Smooth muscle cell (in vitro differentiated cells): Measurements from ENCODE around the gene ITPR2. TPM values are rescaled to one million over a fixed set of nuclear protein-coding genes. Genes with fewer than 3 reads are reported as not detected.

Experiments used
- DNase-seq: peaks from one replicate; lab custom pipeline; 2025; ENCODE audit not compliant: unreplicated experiment; lab: John Stamatoyannopoulos, UW
- H2AFZ ChIP-seq: fragments of 200-600 bp; sonication (generic); 2 replicates; pipeline ENCODE4 v1.6.0; 2016; ENCODE audit warnings: antibody characterized with exemption, low read depth, mild to moderate bottlenecking
- H3F3A ChIP-seq: fragments of 200-600 bp; sonication (generic); 2 replicates; pipeline ENCODE4 v1.6.0; 2017; ENCODE audit warnings: antibody characterized with exemption, low read depth
- H3K27ac ChIP-seq: fragments of 200-600 bp; sonication (generic); 2 replicates; pipeline ENCODE4 v1.5.1; 2016; ENCODE audit warnings: low read depth, mild to moderate bottlenecking
- H3K27me3 ChIP-seq: fragments of 200-600 bp; sonication (generic); 2 replicates; pipeline ENCODE4 v1.6.1; 2016; ENCODE audit warnings: low read depth, mild to moderate bottlenecking
- H3K36me3 ChIP-seq: fragments of 200-600 bp; sonication (generic); 2 replicates; pipeline ENCODE4 v1.5.1; 2016; ENCODE audit warnings: low read depth
- H3K4me1 ChIP-seq: fragments of 200-600 bp; sonication (generic); 2 replicates; pipeline ENCODE4 v1.5.1; 2016; ENCODE audit warnings: low read depth
- H3K4me2 ChIP-seq: fragments of 200-600 bp; sonication (generic); 2 replicates; pipeline ENCODE4 v1.6.0; 2016; ENCODE audit warnings: mild to moderate bottlenecking
- H3K4me3 ChIP-seq: fragments of 200-600 bp; sonication (generic); 2 replicates; pipeline ENCODE4 v1.5.1; 2016; ENCODE audit warnings: mild to moderate bottlenecking
- H3K79me2 ChIP-seq: fragments of 200-600 bp; sonication (generic); 2 replicates; pipeline ENCODE4 v1.6.0; 2016; ENCODE audit warnings: low read depth, mild to moderate bottlenecking
- H3K9ac ChIP-seq: fragments of 200-600 bp; sonication (generic); 2 replicates; pipeline ENCODE4 v1.6.0; 2016; ENCODE audit warnings: low read depth
- H3K9me3 ChIP-seq: fragments of 200-600 bp; sonication (generic); replicated peaks from 2 replicates; pipeline ENCODE4 v1.5.1; 2016; ENCODE audit warnings: low read depth
- H4K20me1 ChIP-seq: fragments of 200-600 bp; sonication (generic); 2 replicates; pipeline ENCODE4 v1.6.0; 2016; ENCODE audit warnings: low read depth
- CTCF ChIP-seq: fragments of 200-600 bp; sonication (generic); IDR thresholded peaks from 2 replicates; pipeline ENCODE4 v1.5.1; 2017; ENCODE audit warnings: borderline replicate concordance, mild to moderate bottlenecking, antibody characterized with exemption; ENCODE audit not compliant: insufficient read depth, poor library complexity, severe bottlenecking
- WGBS: methylation state at CpG from one replicate; pipeline ENCODE4 v1.1.7; 2016; ENCODE audit warnings: low lambda C conversion rate; 5-methylcytosine and 5-hydroxymethylcytosine counted together
- polyA plus RNA-seq: library from polyadenylated mRNA; unstranded; fragments of >200 nt; fragmentation: Nextera tagmentation; extraction: Ambion mirVana; gene quantifications from 2 replicates; pipeline ENCODE4 v1.2.1, GENCODE V29; 2016
- total RNA-seq: library from RNA; depleted of rRNA; stranded (reverse); fragments of >200 nt; gene quantifications from 2 replicates; pipeline ENCODE4 v1.2.3, GENCODE V29; 2014

ITPR2 gene
- total and polyA plus RNA-seq, 2 experiments from 2014 or later, result 6.8 to 17.4 TPM

- Histone ChIP-seq H3K27ac (no peak overlapping the region), H3K9ac (no peak overlapping the region), H3K4me2 (no peak overlapping the region), H2AFZ (no peak overlapping the region), H3K4me3 (no peak overlapping the region), H3K79me2 (no peaks in the 10 kb centered on the region), H3K9me3 (no peaks in the 10 kb centered on the region), H3K27me3 (no peaks in the 10 kb centered on the region), H3K4me1 (no peaks in the 10 kb centered on the region), H4K20me1 (no peaks in the 10 kb centered on the region), H3K36me3 (no peaks in the 10 kb centered on the region), H3F3A (no peaks in the 10 kb centered on the region)
- TF ChIP-seq CTCF, result no peak
- 92% methylated on average over 3 of the region's 3 CpGs for WGBS
- no peak for DNase-seq
Observed at GRCh38 chr12:26668847-26669246, 164.1 kb downstream of the ITPR2 start.

GRCh38 chr12:26668230-26668629, 164.8 kb downstream of the ITPR2 start:
- Histone ChIP-seq H3K36me3 (peaks cover 5% of the 10 kb centered on the region), H3F3A (no peaks in the 10 kb centered on the region), H3K4me2 (no peak overlapping the region), H3K9me3 (no peaks in the 10 kb centered on the region), H3K4me1 (no peaks in the 10 kb centered on the region), H4K20me1 (no peaks in the 10 kb centered on the region), H3K9ac (no peak overlapping the region), H3K4me3 (no peak overlapping the region), H2AFZ (no peak overlapping the region), H3K27me3 (no peaks in the 10 kb centered on the region), H3K79me2 (no peaks in the 10 kb centered on the region), H3K27ac (no peak overlapping the region)
- DNase-seq, result no peak
- TF ChIP-seq CTCF, result no peak
- 92% methylated on average over 1 of the region's 1 CpG for WGBS

- Histone ChIP-seq H4K20me1 (no peaks in the 10 kb centered on the region), H3K36me3 (peaks cover 5% of the 10 kb centered on the region), H3K27ac (no peak overlapping the region), H3K79me2 (no peaks in the 10 kb centered on the region), H3K4me2 (no peak overlapping the region), H3K27me3 (no peaks in the 10 kb centered on the region), H3K4me3 (no peak overlapping the region), H3K9ac (no peak overlapping the region), H2AFZ (no peak overlapping the region), H3K4me1 (no peaks in the 10 kb centered on the region), H3F3A (no peaks in the 10 kb centered on the region), H3K9me3 (no peaks in the 10 kb centered on the region)
- TF ChIP-seq CTCF, result no peak
- 64% methylated on average over 5 of the region's 5 CpGs for WGBS
- DNase-seq, result no peak
Observed at GRCh38 chr12:26666286-26666685, 166.7 kb downstream of the ITPR2 start.

GRCh38 chr12:26661399-26661798, 171.6 kb downstream of the ITPR2 start:
- no peak overlapping the region for H3K9ac ChIP-seq
- H3F3A ChIP-seq, result no peaks in the 10 kb centered on the region
- peaks cover 10% of the 10 kb centered on the region for H3K36me3 ChIP-seq
- no peak for TF ChIP-seq CTCF
- no peak overlapping the region for H3K4me2 ChIP-seq
- no peak overlapping the region for H2AFZ ChIP-seq
- 67% methylated on average over 3 of the region's 3 CpGs for WGBS
- H3K79me2 ChIP-seq, result no peaks in the 10 kb centered on the region
- no peaks in the 10 kb centered on the region for H3K27me3 ChIP-seq
- no peaks in the 10 kb centered on the region for H3K4me1 ChIP-seq
- DNase-seq, result no peak
- no peaks in the 10 kb centered on the region for H4K20me1 ChIP-seq
- H3K9me3 ChIP-seq, result no peaks in the 10 kb centered on the region
- H3K27ac ChIP-seq, result no peak overlapping the region
- H3K4me3 ChIP-seq, result no peak overlapping the region
